Measurements from ENCODE around the gene SLC36A1.
A peak's percentile ranks its signal among the peaks of the same experiment; 100 is the strongest.
"Not testable (repeated sequence)": the region's sequence is repeated elsewhere in the genome, so short reads cannot be mapped to it uniquely, and the experiment has no call there.

The SLC36A1 gene

DNA sequence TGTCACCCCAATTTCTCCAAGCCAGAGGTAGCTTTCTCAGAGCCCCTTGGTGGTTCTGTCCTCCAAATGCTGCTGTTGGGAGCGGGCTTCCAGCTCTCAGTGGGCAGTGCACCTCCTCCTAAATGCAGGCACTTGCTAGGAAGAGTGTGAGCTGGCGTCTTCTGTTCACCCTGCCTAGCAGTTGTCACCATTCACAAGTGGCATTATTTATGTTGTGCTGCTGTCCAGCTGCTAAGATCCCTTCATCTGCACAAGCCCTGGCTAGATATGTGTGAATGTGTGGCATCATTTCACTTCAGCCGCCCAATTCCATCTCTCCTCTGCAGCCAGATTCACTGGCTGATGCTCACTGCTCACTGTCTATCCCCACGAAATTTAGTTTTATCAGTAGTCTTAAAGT, 43.7 kb downstream of the SLC36A1 start:
- DNase-seq, result no peak

DNA sequence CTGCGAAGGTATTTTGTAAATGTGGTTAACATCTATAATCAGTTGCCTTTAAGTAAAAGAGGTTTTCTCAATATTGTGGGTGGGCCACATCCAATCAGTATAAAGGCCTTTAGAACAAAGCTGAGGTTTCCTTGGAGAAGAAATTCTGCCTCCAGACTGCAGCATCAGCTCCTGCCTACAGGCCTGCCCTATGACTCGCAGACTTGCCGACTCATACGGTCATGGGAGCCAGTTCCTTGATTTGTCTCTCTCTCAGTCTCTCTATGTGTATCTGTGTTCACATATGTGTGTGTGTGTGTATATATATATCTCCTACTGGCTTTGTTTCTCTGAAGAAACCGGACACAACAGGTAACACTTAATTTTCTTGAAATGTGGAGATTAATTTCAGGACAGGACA, 45.3 kb downstream of the SLC36A1 start:
- peak; percentile 60 for DNase-seq

DNA sequence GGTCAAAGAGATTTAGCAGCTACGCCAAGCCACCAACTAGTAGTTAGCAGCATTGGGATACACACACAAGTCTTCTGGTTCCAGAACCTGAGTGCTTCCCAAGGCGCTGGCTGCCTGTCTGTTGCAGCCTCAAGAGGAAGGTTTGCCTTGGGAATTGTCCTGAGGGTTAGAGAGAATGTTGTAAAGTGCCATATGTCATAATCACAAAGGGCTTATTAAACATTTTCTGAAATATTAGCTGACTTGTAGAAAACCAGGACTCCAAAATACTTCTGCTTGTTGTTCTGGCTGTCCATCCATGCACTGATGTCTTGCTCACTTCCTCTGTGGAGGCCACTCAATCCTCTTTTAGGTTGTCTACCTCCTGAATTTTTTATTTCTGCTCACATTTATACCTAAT, 46.3 kb downstream of the SLC36A1 start:
- DNase-seq, result no peak

DNA sequence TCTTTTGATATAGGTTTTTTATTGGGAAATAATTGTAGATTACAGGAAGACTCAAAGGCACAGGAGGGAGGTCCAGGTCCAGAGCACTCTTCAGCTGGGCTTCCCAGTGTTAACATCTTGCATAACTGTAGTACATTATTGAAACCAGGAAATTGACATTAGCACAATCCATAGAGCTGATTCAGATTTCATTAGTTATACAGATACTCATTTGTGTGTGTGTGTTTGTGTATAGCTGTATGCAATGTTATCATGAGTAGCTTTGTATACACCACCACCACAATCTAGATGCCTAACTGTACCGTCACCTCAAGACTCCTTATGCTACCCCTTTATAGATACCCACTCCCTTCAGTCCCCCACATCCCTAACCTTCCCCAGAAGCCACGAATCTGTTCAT, 47.9 kb downstream of the SLC36A1 start:
- DNase-seq, result no peak

DNA sequence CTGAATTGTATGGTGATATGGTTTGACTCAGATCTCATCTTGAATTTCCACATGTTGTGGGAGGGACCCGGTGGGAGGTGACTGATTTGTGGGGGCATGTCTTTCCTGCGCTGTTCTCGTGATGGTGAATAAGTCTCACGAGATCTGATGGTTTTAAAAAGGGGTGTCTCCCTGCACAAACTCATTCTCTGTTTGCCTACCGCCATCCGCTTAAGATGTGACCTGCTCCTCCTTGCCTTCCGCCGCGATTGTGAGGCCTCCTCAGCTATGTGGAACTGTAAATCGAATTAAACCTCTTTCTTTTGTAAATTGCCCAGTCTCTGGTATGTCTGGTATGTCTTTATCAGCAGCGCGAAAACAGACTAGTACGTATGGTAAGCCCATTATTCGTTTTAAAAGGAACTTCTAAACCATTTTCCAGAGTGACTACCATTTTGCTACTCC, 48.7 kb downstream of the SLC36A1 start:
- no peak for DNase-seq

DNA sequence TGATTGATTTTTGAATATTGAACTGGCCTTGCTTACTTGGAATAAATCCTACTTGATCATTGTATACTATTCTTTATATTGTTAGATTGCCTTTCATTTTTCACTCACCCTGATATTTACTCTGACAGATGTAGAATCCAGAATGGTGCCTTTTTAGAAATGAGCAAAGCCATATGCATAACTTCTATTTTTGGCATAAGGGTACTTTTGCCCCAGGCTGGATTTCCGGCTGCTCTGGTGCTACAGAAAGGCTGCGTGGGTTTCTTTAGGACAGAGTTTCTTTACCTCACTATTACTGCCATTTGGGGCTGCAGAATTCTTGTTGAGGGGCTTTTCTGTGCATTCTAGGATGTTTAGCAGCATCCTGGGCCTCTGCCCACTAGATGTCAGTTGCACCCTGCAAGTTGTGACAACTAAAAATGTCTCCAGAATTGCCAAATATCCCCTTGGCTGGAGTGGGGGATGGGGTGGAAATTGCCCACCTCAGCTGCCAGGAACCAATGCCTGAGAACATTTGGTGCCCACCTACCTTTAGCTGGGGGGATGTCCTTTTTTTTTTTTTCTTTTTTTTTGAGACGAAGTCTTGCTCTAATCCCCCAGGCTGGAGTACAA, 50.1 kb downstream of the SLC36A1 start:
- DNase-seq, result no peak

DNA sequence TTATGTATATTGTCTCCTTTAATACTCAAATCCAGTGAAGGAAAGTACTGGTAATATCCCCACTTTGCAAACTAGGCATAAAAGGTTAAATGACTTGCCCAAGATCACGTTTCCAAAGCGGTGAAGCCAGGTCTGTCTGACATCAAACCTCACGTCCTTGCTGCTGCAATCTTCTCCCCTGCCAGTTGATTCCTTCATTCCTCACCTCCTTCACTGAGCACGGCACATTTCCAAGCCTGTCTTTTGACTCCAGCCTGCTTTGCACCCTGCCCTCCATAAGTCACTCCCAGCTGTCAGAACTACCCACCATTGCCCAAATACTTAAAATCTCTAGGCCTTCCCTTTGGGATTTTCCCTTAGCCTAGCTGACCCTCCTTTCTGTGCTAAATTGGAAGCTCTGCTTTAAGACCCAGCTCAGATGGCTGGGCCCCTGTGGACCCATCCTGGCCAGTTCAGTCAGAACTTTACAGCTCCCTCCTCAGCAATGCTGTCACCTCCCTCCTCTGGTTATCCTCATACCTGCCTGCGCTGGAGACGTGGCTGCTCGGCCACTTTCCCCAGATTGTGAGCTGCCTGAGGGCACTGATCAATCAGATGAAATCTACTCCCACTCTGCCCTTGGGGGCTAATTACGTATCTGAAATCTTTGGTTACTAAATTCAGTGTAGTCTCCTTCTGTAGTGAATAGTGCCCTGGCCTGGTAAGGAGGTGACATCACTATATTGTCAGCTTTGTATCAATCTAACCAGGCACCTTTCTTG, 51.2 kb downstream of the SLC36A1 start:
- DNase-seq, result no peak

DNA sequence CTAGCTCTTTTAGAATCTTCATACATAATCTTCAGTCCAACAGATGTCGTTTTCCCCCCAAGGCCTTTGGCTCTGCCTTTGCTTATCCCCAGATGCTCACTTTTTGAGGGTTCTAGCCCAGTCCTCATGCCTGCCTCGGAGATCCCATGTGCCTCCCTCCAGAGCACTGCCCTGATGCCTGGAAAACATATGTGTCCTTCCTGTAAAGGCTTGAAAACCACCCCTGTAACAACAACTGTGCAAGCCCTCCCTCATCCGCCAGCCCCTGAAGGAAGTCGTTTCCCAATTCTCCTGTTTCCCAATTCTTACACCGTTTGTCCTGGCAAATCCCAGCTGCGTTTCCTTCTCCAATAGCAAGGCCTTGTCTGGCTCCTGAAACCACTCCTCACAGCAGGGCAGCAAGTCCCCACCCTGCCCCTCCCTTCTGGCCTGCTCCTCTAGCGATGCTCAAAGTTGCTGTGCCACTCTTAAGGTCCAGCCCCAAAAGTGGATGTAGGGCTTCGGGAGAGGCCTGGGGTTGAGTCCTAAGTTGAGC, 52.2 kb downstream of the SLC36A1 start:
- DNase-seq, result peak; percentile 10

DNA sequence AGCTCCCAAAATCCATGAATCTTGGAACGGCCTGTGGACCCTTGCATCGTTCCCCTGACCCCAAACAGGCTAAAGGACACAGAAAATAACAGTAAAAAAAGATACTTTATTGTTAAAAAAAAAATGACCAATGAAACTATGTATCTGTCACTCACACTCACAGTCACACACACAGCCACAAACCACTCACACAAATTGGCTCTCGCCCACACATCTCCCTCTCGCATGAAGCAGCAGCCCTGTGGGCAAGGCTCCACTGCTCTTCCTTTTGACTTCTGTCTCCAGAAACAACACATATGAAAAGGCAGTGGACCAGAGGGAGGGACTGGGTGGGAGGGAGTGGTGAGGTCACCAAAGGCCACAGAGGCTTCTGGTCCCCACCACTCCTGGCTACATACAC, 56.6 kb downstream of the SLC36A1 start:
- DNase-seq, result no peak

DNA sequence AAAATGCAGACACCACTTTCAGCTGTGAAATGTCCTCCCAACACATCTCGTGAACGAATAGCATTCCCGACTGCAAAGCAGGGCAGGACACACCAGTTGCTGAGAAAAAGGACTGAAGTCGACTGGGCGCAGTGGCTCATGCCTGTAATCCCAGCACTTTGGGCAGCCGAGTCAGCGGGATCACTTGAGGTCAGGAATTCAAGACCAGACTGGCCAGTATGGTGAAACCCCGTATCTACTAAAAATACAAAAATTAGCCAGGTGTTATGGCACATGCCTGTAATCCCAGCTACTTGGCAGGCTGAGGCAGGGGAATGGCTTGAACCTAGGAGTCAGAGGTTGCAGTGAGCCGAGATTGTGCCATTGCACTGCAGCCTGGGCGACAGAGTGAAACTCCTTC, 60.9 kb downstream of the SLC36A1 start:
- not testable (repeated sequence) for DNase-seq

DNA sequence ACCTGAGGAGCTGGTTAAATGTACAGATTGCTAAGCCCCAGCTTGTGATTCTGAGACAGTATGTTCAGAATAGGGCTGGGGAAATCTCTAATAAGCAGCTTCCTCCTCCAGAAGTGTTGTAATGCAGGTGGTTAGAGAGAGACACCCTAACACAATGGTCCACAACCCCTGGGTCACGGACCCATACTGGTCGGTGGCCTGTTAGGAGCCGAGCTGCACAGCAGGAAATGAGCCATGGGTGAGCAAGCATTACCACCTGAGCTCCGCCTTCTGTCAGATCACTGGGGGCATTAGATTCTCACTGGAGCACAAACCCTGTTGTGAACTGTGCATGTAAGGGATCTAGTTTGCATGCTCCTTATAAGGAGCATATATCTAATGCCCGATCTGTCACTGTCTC, 61.8 kb downstream of the SLC36A1 start:
- DNase-seq, result no peak

DNA sequence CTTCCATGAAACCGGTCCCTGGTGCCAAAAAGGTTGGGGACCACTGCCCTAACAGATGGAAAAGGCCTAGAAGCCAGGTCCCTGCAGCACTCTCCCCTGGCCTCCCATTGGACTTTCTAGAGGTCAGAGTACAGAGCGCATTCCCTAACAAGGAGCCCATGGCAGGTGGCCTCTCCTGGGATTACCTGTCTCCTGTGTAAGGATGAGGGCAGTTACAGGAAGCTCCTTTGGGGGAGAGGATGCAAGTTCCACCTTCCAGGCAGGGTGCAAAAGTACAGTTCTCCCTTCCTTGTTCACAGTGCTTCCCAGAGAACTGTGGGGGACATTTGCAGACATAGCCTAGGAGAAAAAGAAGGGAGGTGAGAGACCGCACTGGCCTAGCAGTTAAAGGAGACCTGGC, 62.4 kb downstream of the SLC36A1 start:
- DNase-seq, result no peak

DNA sequence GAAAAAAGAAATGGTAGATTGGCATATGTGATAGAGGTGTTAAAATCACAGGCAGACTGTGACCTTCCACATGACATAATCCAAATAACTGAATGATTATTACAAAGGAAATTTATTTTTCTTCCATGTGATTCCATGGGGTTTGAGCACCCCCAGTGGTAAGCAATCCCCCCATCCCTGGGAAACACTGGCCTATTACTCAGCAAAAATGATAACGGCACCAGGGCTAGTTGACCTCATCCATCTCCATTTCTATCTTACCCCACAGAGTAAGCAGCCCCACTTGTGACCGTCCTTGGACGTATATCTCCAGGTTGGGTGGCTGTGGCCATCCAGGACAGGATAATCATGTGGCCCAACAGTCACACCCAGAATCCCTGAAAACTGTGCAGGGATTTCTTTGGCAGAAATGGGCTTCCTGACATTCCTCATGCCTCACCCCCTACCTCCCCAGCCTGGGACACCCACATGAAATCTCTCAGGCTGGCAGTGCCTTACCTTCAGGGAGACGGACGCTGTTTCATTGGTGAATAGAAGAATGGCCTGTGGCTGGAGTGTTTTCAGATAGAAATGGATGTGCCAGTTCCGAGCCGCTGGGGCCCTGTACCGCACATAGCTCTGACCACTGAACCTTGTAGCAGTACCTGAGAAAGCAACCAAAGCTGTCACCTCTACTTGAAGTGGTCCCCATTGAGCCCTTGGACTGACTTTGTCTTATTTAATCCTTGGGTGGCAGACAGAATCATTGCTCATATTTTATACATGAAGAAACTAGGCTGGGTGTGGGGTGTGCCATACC, 69.9 kb downstream of the SLC36A1 start:
- DNase-seq, result no peak

DNA sequence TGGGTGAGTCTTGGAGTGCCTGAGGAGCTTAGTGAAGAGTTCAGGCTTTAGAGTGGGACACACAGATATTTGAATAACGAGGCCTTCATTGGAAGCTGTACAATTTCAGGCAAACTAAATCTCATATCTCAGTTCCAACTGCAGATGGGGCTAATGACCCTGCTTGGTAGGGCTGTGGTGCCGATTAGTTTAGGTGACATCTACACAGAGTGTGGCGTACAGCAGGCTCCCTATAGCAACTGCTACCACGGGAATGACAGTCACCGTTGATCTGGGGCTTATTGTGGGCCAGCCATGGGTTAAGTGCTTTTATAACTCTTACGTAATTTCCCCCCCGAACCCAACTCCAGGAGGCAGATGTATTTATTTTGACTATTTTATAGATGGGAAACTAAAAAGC, 72.9 kb downstream of the SLC36A1 start:
- DNase-seq, result no peak

DNA sequence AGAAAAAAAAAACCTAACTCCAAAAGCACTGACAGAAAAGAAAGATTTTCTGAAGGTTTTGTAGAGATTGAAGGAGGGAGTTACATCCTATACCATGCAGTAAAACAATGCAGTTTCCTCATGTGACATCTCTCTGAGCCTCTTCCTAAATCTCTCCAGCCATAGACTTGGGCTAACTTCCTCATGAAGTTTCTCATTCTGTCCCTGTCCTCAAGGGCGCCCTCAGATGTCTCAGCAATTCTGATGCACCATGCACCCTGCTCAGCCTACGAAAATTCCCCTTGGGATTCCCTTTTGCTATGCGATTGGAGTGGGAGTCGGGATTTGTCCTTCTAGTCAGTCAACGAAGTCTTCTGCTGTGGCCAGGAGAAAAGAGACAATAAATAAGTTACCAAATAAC, 74.8 kb downstream of the SLC36A1 start:
- no peak for DNase-seq

DNA sequence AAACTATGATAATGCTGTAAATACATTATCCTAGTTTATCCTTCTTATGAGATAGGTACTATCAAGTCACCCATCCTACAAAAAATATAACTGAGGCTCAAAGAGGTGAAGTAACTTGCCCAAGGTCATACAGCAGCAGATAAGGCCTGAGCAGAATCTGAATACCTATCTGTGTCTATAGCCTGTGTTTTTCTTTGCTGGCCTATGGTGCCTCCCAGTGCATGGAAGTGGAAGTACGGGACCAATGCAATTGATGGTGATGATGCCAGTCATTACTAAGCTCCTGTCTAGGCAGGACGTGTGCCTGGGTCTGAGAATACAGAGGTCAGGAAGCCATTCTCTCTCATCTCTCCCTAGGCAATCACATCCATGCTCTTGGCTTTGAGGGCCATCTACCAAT, 75.9 kb downstream of the SLC36A1 start:
- DNase-seq, result peak; percentile 21

DNA sequence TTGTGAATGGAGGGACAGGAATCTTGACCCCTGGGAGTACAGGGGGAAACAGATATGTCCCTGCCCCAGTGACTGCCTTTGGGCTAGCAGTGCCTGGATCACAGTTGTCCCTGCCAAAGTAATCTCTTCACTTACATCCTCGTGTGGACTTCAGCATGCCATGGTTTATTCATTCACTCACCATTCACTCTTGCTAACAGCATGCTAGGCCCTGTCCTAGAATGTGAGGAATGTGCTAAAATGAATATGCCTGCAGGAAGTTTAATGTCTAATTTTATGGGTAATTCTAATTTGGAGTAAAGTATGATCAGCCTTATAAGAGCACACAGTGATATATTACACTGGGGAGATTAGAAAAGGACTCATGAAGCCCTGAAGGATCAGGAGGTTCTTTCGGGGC, 80.8 kb downstream of the SLC36A1 start:
- DNase-seq, result no peak

DNA sequence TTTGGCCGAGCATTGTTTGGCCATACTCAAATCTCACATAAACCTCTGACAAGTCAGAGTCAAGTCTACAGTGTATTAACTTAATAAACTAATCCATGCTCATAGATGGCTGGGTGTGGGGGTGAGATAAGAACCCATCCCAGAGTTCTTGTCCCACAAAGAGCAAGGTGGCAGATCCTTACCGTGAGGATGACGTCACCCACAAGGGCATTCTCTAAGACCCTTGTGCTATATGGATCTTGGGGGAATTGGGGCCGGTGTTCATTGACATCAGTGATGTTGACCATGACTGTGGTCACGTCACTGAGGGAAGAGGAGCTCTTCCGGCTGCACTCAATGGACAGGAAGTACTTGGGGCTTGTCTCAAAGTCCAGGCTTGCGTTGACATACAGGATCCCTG, 81.6 kb downstream of the SLC36A1 start:
- no peak for DNase-seq

DNA sequence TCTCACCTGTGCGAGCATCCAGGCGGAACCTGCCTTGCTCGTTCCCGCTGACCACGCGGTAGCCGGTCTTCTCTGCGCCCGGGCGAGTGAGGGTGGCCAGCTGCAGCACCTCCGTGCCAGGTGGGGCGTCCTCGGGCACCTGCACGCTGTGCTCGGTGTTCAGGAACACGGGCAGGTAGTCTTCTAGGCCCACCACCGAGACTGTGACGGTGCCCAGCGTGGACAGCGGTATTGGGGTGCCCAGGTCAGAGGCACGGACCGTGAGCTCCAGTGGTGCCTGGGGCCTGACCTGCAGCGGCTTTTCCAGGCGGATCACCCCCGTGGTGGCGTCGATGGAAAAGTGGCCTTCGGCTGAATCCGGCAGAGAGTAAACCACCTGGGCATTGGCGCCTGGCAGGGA, 84.2 kb downstream of the SLC36A1 start:
- no peak for DNase-seq

DNA sequence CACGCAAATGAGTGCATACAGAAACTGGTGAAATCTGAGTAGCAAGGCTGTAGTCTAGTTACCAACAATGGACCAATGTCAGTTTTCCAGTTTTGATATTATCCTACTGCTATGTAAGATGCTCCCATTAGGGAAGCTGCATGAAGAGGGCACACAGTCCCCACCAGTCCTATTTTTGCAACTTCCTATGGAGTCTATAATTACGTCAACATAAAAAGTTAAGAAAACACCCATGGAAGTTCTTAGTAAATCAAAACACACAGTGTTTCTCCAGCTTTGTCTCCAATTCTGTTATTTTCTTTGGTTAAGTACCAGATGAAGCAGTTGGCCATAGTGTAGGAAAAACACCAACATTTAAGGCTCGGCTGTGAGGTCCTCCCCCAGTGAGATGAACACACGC, 85.0 kb downstream of the SLC36A1 start:
- DNase-seq, result no peak

DNA sequence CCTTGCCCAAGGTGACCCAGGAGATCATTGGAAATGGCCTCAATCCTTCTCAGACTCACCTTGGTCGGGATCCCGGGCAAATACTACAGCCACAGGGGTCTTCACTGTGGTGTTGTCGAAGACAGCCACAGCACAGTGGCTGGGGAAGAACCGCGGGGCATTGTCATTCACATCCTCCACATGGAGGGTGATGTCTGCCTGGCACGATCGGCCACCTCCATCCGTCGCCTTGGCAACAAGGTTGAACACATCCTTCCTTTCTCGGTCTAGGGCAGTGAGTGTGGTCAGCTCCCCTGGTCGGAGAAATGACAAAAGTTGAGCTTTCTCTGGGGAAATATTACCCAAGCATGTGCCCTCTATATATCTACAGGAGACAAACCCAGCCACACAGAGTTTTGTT, 86.9 kb downstream of the SLC36A1 start:
- DNase-seq, result no peak

DNA sequence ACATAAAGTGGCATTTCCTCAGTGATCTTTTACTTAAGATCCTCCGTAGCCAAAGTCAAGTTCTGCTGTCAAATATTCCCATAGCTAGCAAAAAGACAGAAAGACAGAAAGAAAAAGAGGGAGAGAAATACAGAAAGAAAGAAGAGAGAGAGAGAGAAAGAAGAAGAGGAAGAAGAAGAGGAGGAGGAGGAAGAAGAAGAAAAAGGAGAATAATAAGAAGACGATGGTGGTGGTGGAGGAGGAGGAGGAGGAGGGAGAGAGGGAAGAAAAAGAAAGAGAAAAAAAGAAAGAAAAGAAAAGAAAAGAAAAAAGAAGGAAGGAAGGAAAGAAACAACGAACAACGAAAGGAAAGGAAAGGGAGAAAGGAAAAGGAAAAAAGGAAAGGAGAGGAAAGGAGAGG, 89.6 kb downstream of the SLC36A1 start:
- DNase-seq, result no peak

DNA sequence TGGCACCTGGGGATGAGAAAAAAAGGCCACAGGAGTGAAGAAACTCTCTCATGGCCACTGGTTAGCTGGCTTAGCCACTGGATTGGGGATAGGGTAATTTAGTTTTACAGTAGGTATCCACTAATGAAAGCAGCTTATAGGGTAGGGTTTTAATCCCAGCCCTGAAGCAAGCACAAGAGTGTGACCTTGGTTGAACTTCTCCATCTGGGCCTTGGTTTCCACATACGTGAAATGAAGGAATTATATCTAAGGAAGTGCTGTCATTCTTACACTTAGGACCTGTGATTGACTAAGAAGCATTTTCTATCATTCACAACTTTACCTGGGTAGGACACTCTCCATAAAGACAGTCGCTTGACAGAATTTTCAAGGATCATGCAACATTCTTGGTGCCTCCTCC, 94.2 kb downstream of the SLC36A1 start:
- no peak for DNase-seq
